SK-N-SH (cell line): ENCODE results near the gene HMOX2. TPM values are rescaled to one million over a fixed set of nuclear protein-coding genes. Genes with fewer than 3 reads are reported as not detected.

Source experiments
- CTCF ChIA-PET: fragments of 300-600, 350-600 bp; formaldehyde crosslinking; extraction: SDS; loops from one replicate; lab custom pipeline; 2021; lab: Yijun Ruan, JAX
- POLR2A ChIA-PET: fragments of 350-600 bp; sonication (Branson Sonifier 250); formaldehyde crosslinking; extraction: SDS; loops from one replicate; lab custom pipeline; 2020; ENCODE audit warnings: antibody characterized with exemption, inconsistent platforms; lab: Yijun Ruan, JAX
- DNase-seq: peaks from one replicate; pipeline ENCODE4 v3.0.0; 2012
- H2AFZ ChIP-seq: fragments of 200-600 bp; sonication (generic); 2 replicates; pipeline ENCODE4 v1.8.1; 2016; ENCODE audit warnings: antibody characterized with exemption, mild to moderate bottlenecking, low read depth
- H3F3A ChIP-seq: fragments of 200-600 bp; sonication (generic); replicated peaks from 2 replicates; pipeline ENCODE3; 2016; ENCODE audit warnings: antibody characterized with exemption, mild to moderate bottlenecking; ENCODE audit not compliant: insufficient read depth
- H3K27ac ChIP-seq, 2 experiments: fragments of 200-500 bp in 1 of 2; fragments of 200-600 bp in 1 of 2; sonication (Bioruptor generic) in 1 of 2; sonication (generic), shearing (Covaris generic) in 1 of 2; 2 replicates each; pipeline versions ENCODE4 v1.5.1 to v1.6.1; 2014 to 2016; ENCODE audit warnings: low read depth in 2 of 2, inconsistent platforms in 1 of 2, low read length in 1 of 2, mild to moderate bottlenecking in 1 of 2, mixed read lengths in 1 of 2
- H3K27me3 ChIP-seq: fragments of 200-600 bp; sonication (generic), shearing (Covaris generic); 2 replicates; pipeline ENCODE4 v1.6.1; 2016; ENCODE audit warnings: mixed run types; ENCODE audit not compliant: insufficient read depth
- H3K36me3 ChIP-seq, 2 experiments: fragments of 200-500 bp in 1 of 2; fragments of 200-600 bp in 1 of 2; sonication (Bioruptor generic) in 1 of 2; sonication (generic) in 1 of 2; replicated peaks in 1 of 2; 2 replicates each; pipeline versions ENCODE3 to v1.5.1; 2014 to 2016; ENCODE audit warnings: low read length in 1 of 2, mild to moderate bottlenecking in 1 of 2; ENCODE audit not compliant: insufficient read depth in 2 of 2, control insufficient read depth in 1 of 2
- H3K4me1 ChIP-seq, 2 experiments: fragments of 200-500 bp in 1 of 2; fragments of 200-600 bp in 1 of 2; sonication (Bioruptor generic) in 1 of 2; sonication (generic), shearing (Covaris generic) in 1 of 2; 2 replicates each; pipeline versions ENCODE4 v1.5.1 to v1.6.1; 2014 to 2016; ENCODE audit warnings: low read depth in 1 of 2, low read length in 1 of 2, mixed run types in 1 of 2; ENCODE audit not compliant: insufficient read depth in 2 of 2, control insufficient read depth in 1 of 2
- H3K4me2 ChIP-seq: fragments of 200-600 bp; sonication (generic), shearing (Covaris generic); 2 replicates; pipeline ENCODE4 v1.6.1; 2017; ENCODE audit warnings: mixed run types
- H3K4me3 ChIP-seq, 2 experiments: fragments of 200-500 bp in 1 of 2; fragments of 200-600 bp in 1 of 2; sonication (Bioruptor generic) in 1 of 2; sonication (generic), shearing (Covaris generic) in 1 of 2; 2 replicates each; pipeline versions ENCODE4 v1.5.1 to v1.8.1; 2014 to 2016; ENCODE audit warnings: low read depth in 2 of 2, inconsistent platforms in 1 of 2, low read length in 1 of 2, mild to moderate bottlenecking in 1 of 2, mixed read lengths in 1 of 2, moderate library complexity in 1 of 2
- H3K79me2 ChIP-seq: fragments of 200-600 bp; sonication (generic); 2 replicates; pipeline ENCODE4 v1.8.1; 2017; ENCODE audit warnings: mild to moderate bottlenecking; ENCODE audit not compliant: insufficient read depth
- H3K9ac ChIP-seq: fragments of 200-600 bp; sonication (generic); 2 replicates; pipeline ENCODE4 v1.6.1; 2017; ENCODE audit warnings: mixed run types
- H3K9me2 ChIP-seq: fragments of 200-600 bp; sonication (generic); 2 replicates; pipeline ENCODE4 v1.6.1; 2017; ENCODE audit warnings: mixed run types
- H3K9me3 ChIP-seq: fragments of 200-600 bp; sonication (generic); 2 replicates; pipeline ENCODE4 v1.6.1; 2017; ENCODE audit warnings: mixed run types, mild to moderate bottlenecking, moderate library complexity
- H4K20me1 ChIP-seq: fragments of 200-600 bp; sonication (generic); 2 replicates; pipeline ENCODE4 v1.6.1; 2017; ENCODE audit warnings: mild to moderate bottlenecking, mixed run types; ENCODE audit not compliant: insufficient read depth
- CHD2 ChIP-seq: fragments of 150-350 bp; IDR thresholded peaks from 2 replicates; pipeline ENCODE4 v1.6.1; 2018; ENCODE audit warnings: low read length; ENCODE audit not compliant: partially characterized antibody
- ELF1 ChIP-seq: IDR thresholded peaks from 2 replicates; pipeline ENCODE4 v1.4.0; 2012
- FOXJ3 ChIP-seq: sonication (generic); formaldehyde crosslinking; IDR thresholded peaks from 2 replicates; pipeline ENCODE4 v1.5.1; 2020; ENCODE audit warnings: mild to moderate bottlenecking, missing genetic modification reagents
- IRF3 ChIP-seq: fragments of 150-350 bp; IDR thresholded peaks from 2 replicates; pipeline ENCODE4 v1.6.1; 2016; ENCODE audit warnings: mild to moderate bottlenecking, low read depth, low read length
- MAX ChIP-seq: IDR thresholded peaks from 2 replicates; pipeline ENCODE4 v1.4.0; 2012; ENCODE audit warnings: low read depth
- MEF2A ChIP-seq: IDR thresholded peaks from 2 replicates; pipeline ENCODE4 v1.4.0; 2012; ENCODE audit warnings: low read depth, borderline replicate concordance
- MXI1 ChIP-seq: IDR thresholded peaks from 2 replicates; pipeline ENCODE4 v1.6.1; 2012; ENCODE audit warnings: mild to moderate bottlenecking, low read depth, low read length, improper control_type of control experiment
- NFIC ChIP-seq: IDR thresholded peaks from 2 replicates; pipeline ENCODE4 v1.4.0; 2012; ENCODE audit warnings: borderline replicate concordance
- PBX3 ChIP-seq: IDR thresholded peaks from 2 replicates; pipeline ENCODE4; 2012
- TCF12 ChIP-seq: IDR thresholded peaks from 2 replicates; pipeline ENCODE4 v1.4.0; 2012
- ZBTB33 ChIP-seq: IDR thresholded peaks from 2 replicates; pipeline ENCODE4 v1.4.0; 2012; ENCODE audit warnings: low read depth, borderline replicate concordance
- WGBS: methylation state at CpG from one replicate; pipeline ENCODE4 v1.1.6; 2017; ENCODE audit warnings: low lambda C conversion rate; 5-methylcytosine and 5-hydroxymethylcytosine counted together
- polyA plus RNA-seq, 3 experiments: library from polyadenylated mRNA; depleted of rRNA; stranded (reverse); fragments of >200 nt; gene quantifications; 2 replicates each; pipeline ENCODE4 v1.2.3, GENCODE V29; 2012

Gene HMOX2
- polyA plus RNA-seq, 1 of the 3 experiments (the other 2 are of a cell fraction): 65.1 TPM

DNA sequence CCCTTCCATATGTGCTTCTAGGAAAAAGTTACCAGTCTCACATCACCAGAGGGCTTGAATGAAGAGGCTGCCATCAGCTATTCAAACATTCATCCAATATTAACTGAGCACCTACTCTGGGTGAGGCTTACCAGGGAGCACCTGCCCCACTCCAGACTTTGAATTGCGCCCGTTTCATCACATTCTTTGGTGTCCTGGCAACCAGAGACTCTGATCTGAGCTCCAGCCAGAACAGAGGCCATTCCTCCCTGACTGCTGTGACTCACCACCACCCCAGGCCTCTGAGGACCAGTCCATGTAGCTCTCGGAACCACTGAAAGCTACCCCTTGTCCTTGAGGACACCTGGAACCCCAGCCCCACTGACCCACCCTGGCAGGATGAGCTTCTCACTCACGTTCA, 79.9 kb downstream of the HMOX2 start, which contains the start of gene C16orf96:
Gene C16orf96 (plus strand): TSS at position 229 of the 400 bp plus-strand sequence. CDS start 150 bp downstream, at position 379.
- no peaks in the 10 kb centered on the region for H3K9me3 ChIP-seq
- H3K9ac ChIP-seq: no peak within 1 kb of the TSS
- H3K4me2 ChIP-seq: no peak within 1 kb of the TSS
- no peaks in the 10 kb centered on the region for H4K20me1 ChIP-seq
- no peaks in the 10 kb centered on the region for H3K36me3 ChIP-seq
- H3K9me2 ChIP-seq: no peaks in the 10 kb centered on the region
- H3K27me3 ChIP-seq: no peaks in the 10 kb centered on the region; the same call in 1 of the 2 replicates
- no peaks in the 10 kb centered on the region for H3K79me2 ChIP-seq
- ChIA-PET CTCF (interaction anchor here (0.7 to 2.3 kb wide), 4 partner anchors 12 to 50 kb away, joined by 3 to 17 read pairs (median 7); partner anchors contain the start of gene CDIP1), POLR2A (interaction anchor here (0.5 kb wide), 1 partner anchor 32 kb away, joined by 3 read pairs; no protein-coding TSS in a partner anchor)
- DNase-seq: no peak
- no peak for TF ChIP-seq NFIC
- TF ChIP-seq MAX: no peak
- no peak for TF ChIP-seq PBX3
- TF ChIP-seq TCF12: no peak
- no peak for TF ChIP-seq FOXJ3
- no peak for TF ChIP-seq ZBTB33
- no peak for TF ChIP-seq MEF2A
- TF ChIP-seq ELF1: no peak
- TF ChIP-seq MXI1: no peak
- H3K27ac ChIP-seq: no peak within 1 kb of the TSS
- H3K4me3 ChIP-seq: no peak within 1 kb of the TSS
- WGBS: 100% methylated on average over 1 of the region's 4 CpGs
- H3K4me1 ChIP-seq: no peaks in the 10 kb centered on the region
- no peaks in the 10 kb centered on the region for H3F3A ChIP-seq
- no peak within 1 kb of the TSS for H2AFZ ChIP-seq

DNA sequence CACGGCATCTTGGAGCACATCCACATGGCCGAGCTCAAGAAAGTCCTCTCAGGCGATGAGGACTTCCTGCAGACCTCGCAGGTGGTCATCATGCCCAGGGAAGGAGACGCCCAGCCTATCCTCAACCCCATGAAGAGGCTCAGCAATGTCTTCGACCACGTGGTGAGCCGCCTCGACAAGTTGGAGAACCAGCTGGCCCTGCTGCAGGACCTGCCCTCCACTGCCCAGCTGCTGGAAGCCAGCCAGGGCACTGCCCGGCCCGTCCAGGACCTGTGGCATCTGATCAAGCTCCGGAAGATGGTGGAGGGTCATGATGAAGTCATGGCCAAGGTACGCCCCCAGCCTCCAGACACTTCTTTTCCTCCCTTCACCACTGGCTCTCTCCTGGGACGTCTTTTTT, 80.4 kb downstream of the HMOX2 start:
- no peak overlapping the region for H3K27ac ChIP-seq
- no peak overlapping the region for H3K4me2 ChIP-seq
- H3K79me2 ChIP-seq: no peaks in the 10 kb centered on the region
- H3K36me3 ChIP-seq: no peaks in the 10 kb centered on the region
- CTCF ChIA-PET: interaction anchor here (0.7 to 2.3 kb wide), 5 partner anchors 12 to 50 kb away, joined by 3 to 17 read pairs (median 4); partner anchors contain the start of gene CDIP1
- no peak overlapping the region for H3K4me3 ChIP-seq
- no peaks in the 10 kb centered on the region for H3K9me3 ChIP-seq
- H4K20me1 ChIP-seq: no peaks in the 10 kb centered on the region
- no peaks in the 10 kb centered on the region for H3K9me2 ChIP-seq
- H3K27me3 ChIP-seq: no peaks in the 10 kb centered on the region; the same call in 1 of the 2 replicates
- TF ChIP-seq CHD2: no peak
- TF ChIP-seq IRF3: no peak
- no peak for TF ChIP-seq MEF2A
- TF ChIP-seq TCF12: no peak
- TF ChIP-seq MXI1: no peak
- TF ChIP-seq, all 33 proteins: peak for 0
- H3F3A ChIP-seq: no peaks in the 10 kb centered on the region
- DNase-seq: no peak
- H3K9ac ChIP-seq: no peak overlapping the region
- WGBS: 53% methylated on average over 8 of the region's 14 CpGs
- H2AFZ ChIP-seq: no peak overlapping the region
- POLR2A ChIA-PET: interaction anchor here (0.5 kb wide), 1 partner anchor 32 kb away, joined by 3 read pairs; no protein-coding TSS in a partner anchor
- H3K4me1 ChIP-seq: no peaks in the 10 kb centered on the region
